ENCODE measurements around the gene CEACAM4. TPM values are rescaled to one million over a fixed set of nuclear protein-coding genes. Genes with fewer than 3 reads are reported as not detected.

The CEACAM4 gene
- total and polyA plus RNA-seq, 2 of the 8 experiments (the other 6 are each of a cell fraction or from before 2014, with no cell fraction given): not detected

GRCh38 chr19:41610789-41611188 is 16.1 kb downstream of the CEACAM4 start:
- H3K18ac ChIP-seq (ENCODE audit: extremely low read depth, low read length): no peak overlapping the region
- no peak overlapping the region for H3K27ac ChIP-seq (ENCODE audit: low read depth, low read length)
- H2AFZ ChIP-seq (ENCODE audit: low read length): no peak overlapping the region
- no peak overlapping the region for H4K91ac ChIP-seq (replicated peaks; ENCODE audit: insufficient read length, low read length)
- no peak overlapping the region for H2BK5ac ChIP-seq (ENCODE audit: low read depth, low read length)
- ChIA-PET CTCF (ENCODE audit: partially characterized antibody) (no interaction called here), POLR2A (ENCODE audit: partially characterized antibody) (no interaction called here)
- no peak overlapping the region for H3K4ac ChIP-seq (replicated peaks; ENCODE audit: insufficient read length, low read depth, low read length)
- no peak for DNase-seq (ENCODE audit: low read depth in 1 of 2, low spot score in 2 of 2)
- H3K4me1 ChIP-seq (replicated peaks in 1 of 4; ENCODE audit: control insufficient read depth in 3 of 4, insufficient read depth in 4 of 4, low read length in 3 of 4): no peaks in the 10 kb centered on the region
- FAIRE-seq: no peak
- no peak overlapping the region for H3K14ac ChIP-seq (ENCODE audit: insufficient read length)
- H2BK120ac ChIP-seq (replicated peaks; ENCODE audit: low read depth, low read length): no peak overlapping the region
- no peaks in the 10 kb centered on the region; the same call in 1 of the 2 replicates for H3K23me2 ChIP-seq (ENCODE audit: low read depth, low read length)
- H3K56ac ChIP-seq (replicated peaks; ENCODE audit: insufficient read length, low read depth, low read length): no peak overlapping the region
- no peak overlapping the region for H2AK5ac ChIP-seq (ENCODE audit: low read depth, low read length)
- H3K79me2 ChIP-seq (ENCODE audit: control insufficient read depth in 1 of 2, insufficient read depth in 2 of 2, low read length in 2 of 2): no peaks in the 10 kb centered on the region
- no peaks in the 10 kb centered on the region for H3K79me1 ChIP-seq (ENCODE audit: low read depth, low read length)
- H3K4me2 ChIP-seq (ENCODE audit: insufficient read depth in 1 of 2, low read depth in 2 of 2, low read length in 2 of 2): no peak overlapping the region
- peaks cover 59 to 62% of the 10 kb centered on the region in 2 experiments for H3K9me3 ChIP-seq (ENCODE audit: insufficient read depth in 2 of 2, low read depth in 1 of 2, low read length in 1 of 2)
- H4K5ac ChIP-seq (ENCODE audit: insufficient read length, low read depth, low read length): no peak overlapping the region
- TF ChIP-seq, protein P1, sequence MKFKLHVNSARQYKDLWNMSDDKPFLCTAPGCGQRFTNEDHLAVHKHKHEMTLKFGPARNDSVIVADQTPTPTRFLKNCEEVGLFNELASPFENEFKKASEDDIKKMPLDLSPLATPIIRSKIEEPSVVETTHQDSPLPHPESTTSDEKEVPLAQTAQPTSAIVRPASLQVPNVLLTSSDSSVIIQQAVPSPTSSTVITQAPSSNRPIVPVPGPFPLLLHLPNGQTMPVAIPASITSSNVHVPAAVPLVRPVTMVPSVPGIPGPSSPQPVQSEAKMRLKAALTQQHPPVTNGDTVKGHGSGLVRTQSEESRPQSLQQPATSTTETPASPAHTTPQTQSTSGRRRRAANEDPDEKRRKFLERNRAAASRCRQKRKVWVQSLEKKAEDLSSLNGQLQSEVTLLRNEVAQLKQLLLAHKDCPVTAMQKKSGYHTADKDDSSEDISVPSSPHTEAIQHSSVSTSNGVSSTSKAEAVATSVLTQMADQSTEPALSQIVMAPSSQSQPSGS (IDR thresholded peaks at IDR 0.05; ENCODE audit: low read length): no peak
- TF ChIP-seq SUZ12 (IDR thresholded peaks at IDR 0.05; ENCODE audit: low read length): no peak
- TF ChIP-seq RXRA (IDR thresholded peaks at IDR 0.05; ENCODE audit: insufficient read depth, low read depth, low read length): no peak
- TF ChIP-seq, protein P2, sequence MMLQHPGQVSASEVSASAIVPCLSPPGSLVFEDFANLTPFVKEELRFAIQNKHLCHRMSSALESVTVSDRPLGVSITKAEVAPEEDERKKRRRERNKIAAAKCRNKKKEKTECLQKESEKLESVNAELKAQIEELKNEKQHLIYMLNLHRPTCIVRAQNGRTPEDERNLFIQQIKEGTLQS (IDR thresholded peaks at IDR 0.05; ENCODE audit: insufficient read depth, low read depth, low read length): no peak
- TF ChIP-seq CREB1 (IDR thresholded peaks at IDR 0.05): no peak
- TF ChIP-seq SRF (IDR thresholded peaks at IDR 0.05; ENCODE audit: low read depth, low read length): no peak
- no peak for TF ChIP-seq TAF7 (optimal IDR thresholded peaks at IDR 0.05; ENCODE audit: borderline replicate concordance, low read depth, low read length)
- TF ChIP-seq KDM5A (IDR thresholded peaks at IDR 0.05; ENCODE audit: low read length): no peak
- TF ChIP-seq RNF2 (IDR thresholded peaks at IDR 0.05; ENCODE audit: borderline replicate concordance, low read depth, low read length, missing control alignments, poor library complexity, severe bottlenecking): no peak
- TF ChIP-seq BACH1 (IDR thresholded peaks at IDR 0.05; ENCODE audit: low read length): no peak
- H2BK15ac ChIP-seq (ENCODE audit: low read length): no peak overlapping the region
- H3K4me3 ChIP-seq (ENCODE audit: extremely low read depth in 1 of 4, insufficient read depth in 2 of 4, low read depth in 3 of 4, low read length in 4 of 4): no peak overlapping the region
- H3K36me3 ChIP-seq (ENCODE audit: control insufficient read depth in 2 of 4, insufficient read depth in 4 of 4, low read length in 3 of 4): no peaks in the 10 kb centered on the region
- H2BK20ac ChIP-seq (ENCODE audit: low read length): no peak overlapping the region
- no peak overlapping the region for H3K9ac ChIP-seq (replicated peaks in 1 of 4; ENCODE audit: extremely low read depth in 1 of 4, low read depth in 3 of 4, low read length in 3 of 4)
- no peaks in the 10 kb centered on the region for H4K20me1 ChIP-seq (replicated peaks in 1 of 2; ENCODE audit: control insufficient read depth in 1 of 2, insufficient read depth in 2 of 2, low read length in 2 of 2)
- no peak overlapping the region for H4K8ac ChIP-seq (ENCODE audit: extremely low read depth, insufficient read depth, low read length)
- no peaks in the 10 kb centered on the region for H3K27me3 ChIP-seq (replicated peaks in 1 of 4; ENCODE audit: control insufficient read depth in 3 of 4, extremely low read depth in 1 of 4, insufficient read depth in 3 of 4, low read length in 3 of 4)
- no peak overlapping the region for H2BK12ac ChIP-seq (ENCODE audit: low read depth, low read length)
- H3K23ac ChIP-seq (ENCODE audit: insufficient read length): no peak overlapping the region
